ENCODE data around the gene COPS9.

DNA sequence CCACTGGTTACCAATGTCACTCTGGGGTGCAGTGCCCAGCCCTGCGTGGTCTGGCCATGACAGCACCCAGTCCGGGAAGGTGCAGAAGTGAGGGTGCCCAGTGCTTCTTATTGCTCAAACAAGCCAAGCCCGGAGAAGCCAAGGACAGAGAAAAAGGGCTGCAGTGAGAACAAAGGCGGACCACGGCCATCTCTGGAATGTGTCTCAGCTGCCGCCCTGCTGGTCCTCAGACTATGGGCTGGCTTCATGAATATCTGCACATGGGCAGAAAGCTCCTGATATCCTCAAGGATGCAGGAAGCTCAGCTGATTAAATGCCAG is 28.7 kb downstream of the COPS9 start:
- TF ChIP-seq, protein P1, sequence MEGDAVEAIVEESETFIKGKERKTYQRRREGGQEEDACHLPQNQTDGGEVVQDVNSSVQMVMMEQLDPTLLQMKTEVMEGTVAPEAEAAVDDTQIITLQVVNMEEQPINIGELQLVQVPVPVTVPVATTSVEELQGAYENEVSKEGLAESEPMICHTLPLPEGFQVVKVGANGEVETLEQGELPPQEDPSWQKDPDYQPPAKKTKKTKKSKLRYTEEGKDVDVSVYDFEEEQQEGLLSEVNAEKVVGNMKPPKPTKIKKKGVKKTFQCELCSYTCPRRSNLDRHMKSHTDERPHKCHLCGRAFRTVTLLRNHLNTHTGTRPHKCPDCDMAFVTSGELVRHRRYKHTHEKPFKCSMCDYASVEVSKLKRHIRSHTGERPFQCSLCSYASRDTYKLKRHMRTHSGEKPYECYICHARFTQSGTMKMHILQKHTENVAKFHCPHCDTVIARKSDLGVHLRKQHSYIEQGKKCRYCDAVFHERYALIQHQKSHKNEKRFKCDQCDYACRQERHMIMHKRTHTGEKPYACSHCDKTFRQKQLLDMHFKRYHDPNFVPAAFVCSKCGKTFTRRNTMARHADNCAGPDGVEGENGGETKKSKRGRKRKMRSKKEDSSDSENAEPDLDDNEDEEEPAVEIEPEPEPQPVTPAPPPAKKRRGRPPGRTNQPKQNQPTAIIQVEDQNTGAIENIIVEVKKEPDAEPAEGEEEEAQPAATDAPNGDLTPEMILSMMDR (IDR thresholded peaks at IDR 0.05): no peak
- TF ChIP-seq POLR2A (IDR thresholded peaks at IDR 0.05): no peak

Measured in body of pancreas (tissue), 4 donors.